ENCODE results near the gene IGFN1. TPM values are rescaled to one million over a fixed set of nuclear protein-coding genes. Genes with fewer than 3 reads are reported as not detected.

Gene IGFN1
- total and polyA plus RNA-seq, 4 donors = 0.03 to 0.14 (median 0.08) TPM; not detected in 1

- TF ChIP-seq MAX (IDR thresholded peaks at IDR 0.05) = no peak
- TF ChIP-seq RAD21 (IDR thresholded peaks at IDR 0.05) = no peak
- TF ChIP-seq CTCF (IDR thresholded peaks at IDR 0.05; ENCODE audit: low read depth, low read length, missing input control) = no peak
These were observed 8.0 kb downstream of the IGFN1 start (continued) for GRCh38 chr1:201198598-201198997.

GRCh38 chr1:201205036-201205435, 14.4 kb downstream of the IGFN1 start:
- TF ChIP-seq FOXA2 (IDR thresholded peaks at IDR 0.05) = no peak
- TF ChIP-seq HNF4G (IDR thresholded peaks at IDR 0.05) = no peak
- no peak for TF ChIP-seq MAX (IDR thresholded peaks at IDR 0.05)
- no peak for TF ChIP-seq HNF4A (conservative IDR thresholded peaks at IDR 0.05)
- TF ChIP-seq RXRA (IDR thresholded peaks at IDR 0.05) = no peak
- TF ChIP-seq GABPA (IDR thresholded peaks at IDR 0.05 in 1 of 2, conservative IDR thresholded peaks at IDR 0.05 in 1 of 2) = no peak
- no peak for TF ChIP-seq NR2F2 (IDR thresholded peaks at IDR 0.05)
- TF ChIP-seq YY1 (IDR thresholded peaks at IDR 0.05) = no peak
- no peak overlapping the region for H3K9ac ChIP-seq (ENCODE audit: low read depth in 1 of 2, low read length in 2 of 2)
- H3K27me3 ChIP-seq (ENCODE audit: control insufficient read depth in 4 of 4, insufficient read depth in 4 of 4, low read length in 3 of 4) = no peaks in the 10 kb centered on the region
- WGBS = 88% methylated on average over 13 of the region's 13 CpGs
- DNase-seq (ENCODE audit: low spot score) = no peak
- no peak overlapping the region for H3K27ac ChIP-seq (ENCODE audit: low read depth in 1 of 2, low read length in 2 of 2)
- H3K4me3 ChIP-seq (ENCODE audit: low read depth in 1 of 3, low read length in 3 of 3) = no peak overlapping the region
- no peaks in the 10 kb centered on the region for H3K4me1 ChIP-seq (ENCODE audit: control insufficient read depth in 4 of 4, insufficient read depth in 4 of 4, low read length in 3 of 4)
- no peaks in the 10 kb centered on the region for H3K36me3 ChIP-seq (ENCODE audit: control insufficient read depth in 4 of 4, insufficient read depth in 3 of 4, low read depth in 1 of 4, low read length in 3 of 4)
- H3K9me3 ChIP-seq (ENCODE audit: control insufficient read depth in 4 of 4, low read length in 3 of 4) = no peaks in the 10 kb centered on the region

GRCh38 chr1:201206176-201206575, 15.6 kb downstream of the IGFN1 start:
- no peaks in the 10 kb centered on the region for H3K4me1 ChIP-seq (ENCODE audit: control insufficient read depth in 4 of 4, insufficient read depth in 4 of 4, low read length in 3 of 4)
- no peak overlapping the region for H3K27ac ChIP-seq (ENCODE audit: low read depth in 1 of 2, low read length in 2 of 2)
- H3K4me3 ChIP-seq (ENCODE audit: low read depth in 1 of 3, low read length in 3 of 3) = no peak overlapping the region
- DNase-seq (ENCODE audit: low spot score) = no peak
- H3K9me3 ChIP-seq (ENCODE audit: control insufficient read depth in 4 of 4, low read length in 3 of 4) = no peaks in the 10 kb centered on the region
- no peak for TF ChIP-seq ZBTB33 (IDR thresholded peaks at IDR 0.05)
- TF ChIP-seq GABPA (IDR thresholded peaks at IDR 0.05 in 1 of 2, conservative IDR thresholded peaks at IDR 0.05 in 1 of 2) = no peak
- TF ChIP-seq EGR1 (IDR thresholded peaks at IDR 0.05; ENCODE audit: low read depth in 2 of 2) = no peak
- TF ChIP-seq FOXA1 (IDR thresholded peaks at IDR 0.05) = no peak
- TF ChIP-seq HNF4G (IDR thresholded peaks at IDR 0.05) = no peak
- TF ChIP-seq TAF1 (conservative IDR thresholded peaks at IDR 0.05) = no peak
- TF ChIP-seq SP1 (IDR thresholded peaks at IDR 0.05) = no peak
- no peak for TF ChIP-seq YY1 (IDR thresholded peaks at IDR 0.05)
- TF ChIP-seq ATF3 (IDR thresholded peaks at IDR 0.05) = no peak
- no peak for TF ChIP-seq JUND (IDR thresholded peaks at IDR 0.05)
- no peak for TF ChIP-seq FOXA2 (IDR thresholded peaks at IDR 0.05)
- TF ChIP-seq REST (IDR thresholded peaks at IDR 0.05) = no peak
- TF ChIP-seq RXRA (IDR thresholded peaks at IDR 0.05) = no peak
- TF ChIP-seq NR2F2 (IDR thresholded peaks at IDR 0.05) = no peak
- TF ChIP-seq CTCF (IDR thresholded peaks at IDR 0.05; ENCODE audit: low read depth, low read length, missing input control) = no peak
- no peak for TF ChIP-seq RAD21 (IDR thresholded peaks at IDR 0.05)
- no peak for TF ChIP-seq MAX (IDR thresholded peaks at IDR 0.05)
- H3K36me3 ChIP-seq (ENCODE audit: control insufficient read depth in 4 of 4, insufficient read depth in 3 of 4, low read depth in 1 of 4, low read length in 3 of 4) = no peaks in the 10 kb centered on the region
- no peak overlapping the region for H3K9ac ChIP-seq (ENCODE audit: low read depth in 1 of 2, low read length in 2 of 2)
- WGBS = 71% methylated on average over 4 of the region's 4 CpGs
- H3K27me3 ChIP-seq (ENCODE audit: control insufficient read depth in 4 of 4, insufficient read depth in 4 of 4, low read length in 3 of 4) = no peaks in the 10 kb centered on the region
